HG02763 (cell line): ENCODE measurements around the gene ANKRD13D.

Experiments used
- ATAC-seq: cut with Tn5 transposase; IDR thresholded peaks from one replicate; pipeline ENCODE4 v1.9.1; 2021; ENCODE audit warnings: mild to moderate bottlenecking, moderate library complexity; ENCODE audit not compliant: unreplicated experiment

ANKRD13D gene

DNA sequence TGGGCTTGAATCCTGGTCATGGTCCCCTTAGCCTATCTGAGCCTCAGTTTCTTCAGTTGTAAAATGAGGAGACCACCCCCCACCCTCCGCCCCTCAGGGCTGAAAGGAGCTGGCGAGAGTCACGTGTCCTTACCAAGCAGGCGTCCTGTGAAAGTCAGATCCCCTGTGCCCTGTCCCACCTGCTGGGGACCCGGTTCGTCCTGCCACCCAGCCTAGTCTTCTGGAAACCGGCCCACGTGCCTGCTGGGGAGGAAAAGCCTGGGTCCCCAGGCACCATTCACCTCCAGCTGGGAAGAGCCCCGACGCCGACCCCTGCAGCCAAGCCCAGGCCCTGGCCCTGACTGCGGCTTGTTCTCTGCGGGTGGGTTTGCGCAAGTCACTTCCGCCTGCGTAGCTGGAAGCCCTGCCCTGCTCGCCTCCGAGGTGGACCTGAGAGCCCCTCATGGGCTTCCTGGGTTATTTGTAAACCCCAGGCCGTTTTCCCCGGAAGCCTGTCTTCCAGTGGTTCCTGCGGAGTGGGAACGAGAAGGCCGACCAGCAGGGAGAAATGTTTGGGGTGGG is 13.5 kb downstream of the ANKRD13D start:
- ATAC-seq: no peak

DNA sequence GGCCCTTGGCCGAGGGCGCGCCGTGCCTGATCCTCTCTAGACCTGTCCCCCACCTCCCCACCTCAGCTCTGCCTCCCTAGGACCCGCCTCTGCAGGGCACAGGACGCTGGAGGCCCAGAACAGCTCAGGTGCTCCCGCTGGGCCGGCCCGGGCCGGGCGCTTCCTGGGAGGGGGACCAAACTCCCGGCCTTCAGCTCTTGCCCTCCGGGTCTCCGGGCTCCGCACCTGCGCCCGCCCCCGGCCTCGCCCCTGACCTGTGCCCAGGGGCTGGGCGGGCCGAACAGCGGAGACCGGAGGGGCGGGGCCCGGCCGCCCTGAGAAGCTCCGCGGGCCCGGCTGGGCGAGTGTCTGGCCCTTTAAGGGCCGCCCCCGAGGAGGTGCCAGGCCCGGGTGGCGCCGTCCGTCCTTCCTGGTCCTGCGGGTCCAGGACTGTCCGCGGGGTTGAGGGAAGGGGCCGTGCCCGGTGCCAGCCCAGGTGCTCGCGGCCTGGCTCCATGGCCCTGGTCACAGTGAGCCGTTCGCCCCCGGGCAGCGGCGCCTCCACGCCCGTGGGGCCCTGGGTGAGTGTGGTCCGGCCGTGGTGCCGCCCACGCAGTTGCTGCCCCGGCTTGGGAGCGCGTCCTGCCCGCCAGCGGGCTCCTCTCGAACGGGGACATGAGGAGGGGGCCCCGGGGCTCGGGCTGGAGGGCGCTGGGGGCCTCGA is 14.2 kb downstream of the ANKRD13D start, which contains the start of gene SSH3:
Gene SSH3 (plus strand): TSS at position 399 of the 703 bp plus-strand sequence. CDS start 96 bp downstream, at position 495.
- no peak for ATAC-seq

DNA sequence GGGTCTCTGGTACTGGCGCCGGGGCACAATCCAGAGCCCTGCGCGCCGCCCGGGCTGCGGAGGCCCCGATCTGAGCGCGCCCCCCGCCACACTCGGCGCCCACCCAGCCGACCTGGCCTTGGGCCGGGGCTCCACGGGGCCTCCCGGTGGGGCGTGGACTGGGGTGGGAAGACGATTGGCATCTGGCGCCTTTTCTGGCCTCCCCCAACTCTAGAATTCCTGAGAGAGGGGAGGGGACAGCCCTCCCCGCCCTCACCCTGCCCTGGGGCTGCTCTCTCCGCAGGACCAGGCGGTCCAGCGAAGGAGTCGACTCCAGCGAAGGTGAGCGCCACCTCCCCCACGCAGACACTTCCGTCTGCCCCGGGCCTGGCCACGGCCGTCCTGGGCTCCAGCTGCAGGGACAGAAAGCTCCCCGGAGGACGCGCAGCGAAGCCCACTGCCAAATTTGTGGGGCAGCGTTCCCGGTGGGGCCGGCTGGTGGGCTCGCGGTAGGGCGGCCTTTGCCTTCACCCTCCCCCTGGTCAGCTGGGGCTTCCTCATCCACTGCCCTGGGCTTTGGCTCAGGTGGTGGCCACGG is 14.8 kb downstream of the ANKRD13D start:
- ATAC-seq: no peak

DNA sequence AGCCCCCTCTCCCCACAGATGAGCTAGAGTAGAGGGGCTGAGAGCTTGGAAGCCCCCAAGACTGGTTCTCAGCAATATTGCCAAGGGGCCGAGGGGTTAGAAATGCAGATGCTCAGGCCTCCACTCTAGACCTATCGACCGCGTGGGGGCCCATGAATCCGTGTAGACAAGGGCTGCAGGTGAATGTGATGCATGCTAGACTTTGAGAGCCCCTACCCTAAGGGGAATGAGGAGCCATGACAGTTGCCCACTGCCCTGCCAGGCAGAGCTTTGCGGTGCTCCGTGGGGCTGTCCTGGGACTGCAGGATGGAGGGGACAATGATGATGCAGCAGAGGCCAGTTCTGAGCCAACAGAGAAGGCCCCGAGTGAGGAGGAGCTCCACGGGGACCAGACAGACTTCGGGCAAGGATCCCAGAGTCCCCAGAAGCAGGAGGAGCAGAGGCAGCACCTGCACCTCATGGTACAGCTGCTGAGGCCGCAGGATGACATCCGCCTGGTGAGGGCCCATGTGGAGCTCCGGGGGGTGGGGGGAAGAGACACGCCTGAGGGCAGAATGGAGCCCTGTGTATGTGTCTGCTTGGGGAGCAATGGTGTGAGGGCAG is 15.5 kb downstream of the ANKRD13D start:
- ATAC-seq: no peak

DNA sequence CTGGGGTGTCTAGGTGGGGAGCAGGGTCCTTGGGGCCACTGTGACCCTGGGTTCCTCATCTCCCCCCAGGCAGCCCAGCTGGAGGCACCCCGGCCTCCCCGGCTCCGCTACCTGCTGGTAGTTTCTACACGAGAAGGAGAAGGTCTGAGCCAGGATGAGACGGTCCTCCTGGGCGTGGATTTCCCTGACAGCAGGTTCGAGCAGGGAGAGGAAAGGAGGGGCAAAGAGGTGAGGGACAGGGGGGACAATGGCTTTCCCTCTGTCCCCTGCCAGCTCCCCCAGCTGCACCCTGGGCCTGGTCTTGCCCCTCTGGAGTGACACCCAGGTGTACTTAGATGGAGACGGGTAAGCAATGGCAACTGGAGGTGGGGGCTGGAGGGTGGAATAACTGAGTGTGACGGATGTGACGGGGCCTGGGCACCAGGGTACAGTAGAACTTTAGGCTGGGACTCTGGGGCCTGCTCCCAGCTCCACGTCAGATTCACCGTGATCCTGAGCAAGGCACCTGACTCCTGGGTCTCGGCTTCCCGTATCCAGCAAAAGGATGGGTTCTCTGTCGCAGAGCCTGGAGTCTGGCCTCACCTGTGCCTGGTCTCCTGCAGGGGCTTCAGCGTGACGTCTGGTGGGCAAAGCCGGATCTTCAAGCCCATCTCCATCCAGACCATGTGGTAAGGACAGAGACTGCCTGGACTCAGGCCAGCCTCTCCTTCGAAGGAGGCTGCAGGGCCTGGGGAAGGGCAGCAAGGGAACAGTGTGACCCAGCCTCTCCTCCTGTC is 17.9 kb downstream of the ANKRD13D start:
- no peak for ATAC-seq

DNA sequence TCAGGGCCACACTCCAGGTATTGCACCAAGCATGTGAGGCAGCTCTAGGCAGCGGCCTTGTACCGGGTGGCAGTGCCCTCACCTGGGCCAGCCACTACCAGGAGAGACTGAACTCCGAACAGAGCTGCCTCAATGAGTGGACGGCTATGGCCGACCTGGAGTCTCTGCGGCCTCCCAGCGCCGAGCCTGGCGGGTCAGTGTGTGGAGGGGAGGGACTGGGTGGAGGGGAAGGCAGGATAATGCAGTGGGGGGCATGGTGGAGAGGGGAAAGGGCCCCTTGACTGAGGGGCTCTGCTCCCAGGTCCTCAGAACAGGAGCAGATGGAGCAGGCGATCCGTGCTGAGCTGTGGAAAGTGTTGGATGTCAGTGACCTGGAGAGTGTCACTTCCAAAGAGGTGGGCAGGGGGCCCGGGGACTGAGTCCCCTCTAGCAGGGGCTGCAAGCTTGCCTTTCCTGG is 18.5 kb downstream of the ANKRD13D start:
- ATAC-seq: no peak

DNA sequence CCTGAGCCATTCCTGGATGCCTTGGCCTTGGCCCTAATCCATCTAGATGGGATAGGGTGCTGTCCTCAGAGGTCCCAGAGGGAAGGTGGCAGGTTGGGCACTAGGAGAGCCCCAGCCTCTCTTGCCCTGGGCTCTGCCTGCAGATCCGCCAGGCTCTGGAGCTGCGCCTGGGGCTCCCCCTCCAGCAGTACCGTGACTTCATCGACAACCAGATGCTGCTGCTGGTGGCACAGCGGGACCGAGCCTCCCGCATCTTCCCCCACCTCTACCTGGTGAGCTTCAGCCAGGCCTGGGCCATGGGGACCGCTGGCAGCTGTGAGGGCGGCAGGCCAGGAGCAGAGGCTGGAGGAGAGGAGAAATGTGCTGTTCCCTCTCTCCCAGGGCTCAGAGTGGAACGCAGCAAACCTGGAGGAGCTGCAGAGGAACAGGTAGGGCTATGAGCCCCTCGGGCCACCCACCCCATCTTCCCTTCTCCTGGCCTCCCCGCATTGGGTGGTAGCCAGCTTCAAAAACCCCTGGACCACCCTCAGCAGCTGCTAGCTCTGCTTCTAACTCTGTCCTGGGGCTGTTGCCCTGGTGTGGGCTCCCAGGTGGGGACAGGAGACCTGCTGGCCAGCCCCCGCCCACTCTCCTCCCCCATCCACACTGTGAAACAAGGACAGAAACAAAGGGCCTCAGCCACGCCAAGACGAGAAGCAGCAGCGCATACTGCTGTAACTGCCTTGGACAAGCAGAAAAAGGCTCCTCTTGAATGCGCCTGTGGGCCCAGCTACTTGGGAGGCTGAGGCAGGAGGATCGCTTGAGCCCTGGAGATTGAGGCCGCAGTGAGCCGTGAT is 19.1 kb downstream of the ANKRD13D start:
- ATAC-seq: no peak

DNA sequence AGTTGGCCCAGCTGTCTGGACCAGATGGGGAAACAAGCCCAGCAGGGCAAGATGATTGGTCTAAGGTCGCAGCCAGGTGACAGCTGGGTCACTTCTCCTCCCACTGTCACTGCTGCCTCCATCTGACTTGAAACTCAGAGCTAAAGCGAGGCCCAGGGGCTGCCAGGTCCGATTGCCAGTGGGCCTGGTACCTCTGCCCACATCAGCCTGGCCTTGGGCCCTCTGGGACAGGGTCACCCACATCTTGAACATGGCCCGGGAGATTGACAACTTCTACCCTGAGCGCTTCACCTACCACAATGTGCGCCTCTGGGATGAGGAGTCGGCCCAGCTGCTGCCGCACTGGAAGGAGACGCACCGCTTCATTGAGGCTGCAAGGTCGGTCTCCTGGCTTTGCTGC is 20.1 kb downstream of the ANKRD13D start:
- ATAC-seq: no peak

DNA sequence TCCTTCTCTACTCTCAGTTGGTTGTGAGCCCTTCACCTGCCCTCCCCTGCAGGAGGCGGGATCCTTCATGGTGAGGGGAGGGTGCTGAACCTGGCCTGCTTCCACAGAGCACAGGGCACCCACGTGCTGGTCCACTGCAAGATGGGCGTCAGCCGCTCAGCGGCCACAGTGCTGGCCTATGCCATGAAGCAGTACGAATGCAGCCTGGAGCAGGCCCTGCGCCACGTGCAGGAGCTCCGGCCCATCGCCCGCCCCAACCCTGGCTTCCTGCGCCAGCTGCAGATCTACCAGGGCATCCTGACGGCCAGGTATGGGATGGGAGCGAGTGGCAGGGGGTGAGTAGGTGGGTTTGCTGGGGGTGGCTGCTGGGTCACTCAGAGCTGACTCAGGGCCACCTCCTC is 20.6 kb downstream of the ANKRD13D start:
- no peak for ATAC-seq

DNA sequence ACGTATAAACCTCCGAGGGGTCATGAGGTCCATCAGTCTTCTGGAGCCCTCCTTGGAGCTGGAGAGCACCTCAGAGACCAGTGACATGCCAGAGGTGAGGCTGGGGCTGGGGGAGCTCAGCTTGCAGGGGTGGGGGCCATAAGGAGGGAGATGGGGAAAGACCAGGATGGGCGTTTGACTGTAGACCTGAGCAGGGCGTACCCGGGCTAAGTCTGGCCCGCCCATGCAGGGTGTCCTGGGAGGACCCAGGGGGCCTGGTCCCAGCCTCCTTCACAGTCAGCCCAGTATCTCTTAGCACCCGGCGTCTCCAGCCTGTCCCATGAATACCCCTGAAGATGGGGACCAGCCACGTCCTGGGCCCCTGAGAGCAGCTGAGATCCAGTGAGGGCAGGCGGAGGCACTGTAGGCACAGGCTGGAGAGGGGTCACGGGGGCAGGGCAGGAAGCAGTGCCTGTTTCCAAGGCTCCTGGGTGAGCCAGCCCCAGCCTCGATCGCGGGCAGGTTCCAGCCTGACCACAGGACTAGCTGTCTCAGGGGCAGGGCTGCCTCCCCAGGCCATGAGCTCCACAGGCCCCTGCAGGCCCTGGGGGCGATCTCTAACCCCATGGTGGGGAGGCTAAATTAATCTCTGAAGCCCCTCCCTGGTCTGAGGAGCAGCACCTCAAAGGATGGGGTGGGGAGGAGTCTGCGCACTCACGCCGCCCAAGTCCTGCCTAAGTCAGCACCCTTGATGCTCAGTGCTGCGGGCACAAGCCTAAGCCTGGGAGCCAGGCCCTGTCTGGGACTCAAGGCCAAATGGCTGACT is 21.3 kb downstream of the ANKRD13D start:
- no peak for ATAC-seq

DNA sequence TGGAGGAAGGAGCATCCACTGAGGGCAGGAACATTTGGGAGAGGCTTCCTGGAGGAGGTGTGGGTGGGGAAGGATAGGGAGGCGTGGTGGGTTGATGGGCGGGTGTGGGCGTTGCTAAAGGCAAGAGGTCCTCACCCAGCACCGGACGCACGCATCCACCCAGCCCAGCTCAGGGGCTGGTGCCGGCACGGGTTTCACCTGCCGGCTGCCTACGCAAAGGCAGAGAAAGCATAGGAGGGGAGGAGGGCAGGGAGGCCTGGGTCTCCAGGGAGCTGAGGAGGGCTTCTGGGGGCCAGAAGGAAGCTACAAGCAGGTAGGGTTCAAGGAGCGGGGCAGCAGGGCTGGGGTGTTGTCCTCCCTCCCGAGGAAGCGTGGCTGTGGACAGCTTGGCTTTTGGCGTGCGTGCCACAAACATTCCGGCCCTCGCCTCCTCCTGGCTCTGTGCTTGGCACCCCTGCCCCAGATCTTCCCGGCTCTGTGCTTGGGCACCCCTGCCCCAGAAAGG is 22.0 kb downstream of the ANKRD13D start:
- no peak for ATAC-seq

DNA sequence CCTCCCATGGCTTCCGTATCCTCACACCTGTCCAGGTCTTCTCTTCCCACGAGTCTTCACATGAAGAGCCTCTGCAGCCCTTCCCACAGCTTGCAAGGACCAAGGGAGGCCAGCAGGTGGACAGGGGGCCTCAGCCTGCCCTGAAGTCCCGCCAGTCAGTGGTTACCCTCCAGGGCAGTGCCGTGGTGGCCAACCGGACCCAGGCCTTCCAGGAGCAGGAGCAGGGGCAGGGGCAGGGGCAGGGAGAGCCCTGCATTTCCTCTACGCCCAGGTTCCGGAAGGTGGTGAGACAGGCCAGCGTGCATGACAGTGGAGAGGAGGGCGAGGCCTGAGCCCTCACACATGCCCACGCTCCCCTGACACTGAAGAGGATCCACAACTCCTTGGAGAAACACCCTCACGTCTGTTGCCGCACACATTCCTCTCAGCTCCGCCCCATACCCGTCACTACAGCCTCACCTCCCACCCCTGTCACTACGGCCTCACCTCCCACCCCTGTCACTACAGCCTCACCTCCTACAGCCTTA is 22.5 kb downstream of the ANKRD13D start:
- ATAC-seq: no peak

DNA sequence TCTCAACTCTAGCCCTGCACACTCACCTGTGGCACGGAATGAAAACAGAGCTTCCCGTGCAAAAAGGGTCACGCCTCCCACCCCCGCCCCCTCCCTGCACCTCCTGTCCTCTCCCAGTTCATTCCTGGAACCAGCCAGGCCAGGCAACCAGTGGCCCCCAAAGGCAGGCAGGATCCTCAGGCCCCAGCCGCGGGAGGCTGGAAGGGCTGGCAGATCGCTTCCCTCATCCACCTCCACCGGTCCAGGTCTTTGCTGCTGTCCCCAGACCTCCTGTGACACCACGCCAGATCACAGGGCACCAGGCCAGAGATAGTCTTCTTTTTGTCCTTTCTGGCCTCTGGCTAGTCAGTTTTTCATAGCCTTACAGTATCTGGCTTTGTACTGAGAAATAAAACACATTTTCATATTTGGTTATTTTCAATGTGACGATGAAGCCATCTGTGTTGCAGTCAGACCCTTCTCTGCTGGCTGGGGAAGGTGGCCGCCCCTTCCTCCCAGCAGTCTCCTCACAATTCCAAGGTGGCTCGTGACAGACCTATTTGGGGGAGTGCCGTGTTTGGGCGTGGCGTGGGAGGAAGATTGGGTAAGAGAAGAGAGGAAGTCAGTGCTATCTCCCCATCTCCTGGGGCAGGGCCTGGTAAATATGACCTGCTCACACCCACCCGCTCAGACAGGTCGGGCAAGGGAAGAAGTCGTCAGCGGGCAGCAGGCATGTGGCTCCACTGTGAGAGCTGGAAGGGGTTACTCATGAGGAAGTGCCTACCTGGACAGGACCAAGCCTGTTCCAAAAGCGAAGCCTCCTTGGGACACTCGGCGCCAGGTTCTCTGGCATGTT is 23.3 kb downstream of the ANKRD13D start:
- no peak for ATAC-seq

DNA sequence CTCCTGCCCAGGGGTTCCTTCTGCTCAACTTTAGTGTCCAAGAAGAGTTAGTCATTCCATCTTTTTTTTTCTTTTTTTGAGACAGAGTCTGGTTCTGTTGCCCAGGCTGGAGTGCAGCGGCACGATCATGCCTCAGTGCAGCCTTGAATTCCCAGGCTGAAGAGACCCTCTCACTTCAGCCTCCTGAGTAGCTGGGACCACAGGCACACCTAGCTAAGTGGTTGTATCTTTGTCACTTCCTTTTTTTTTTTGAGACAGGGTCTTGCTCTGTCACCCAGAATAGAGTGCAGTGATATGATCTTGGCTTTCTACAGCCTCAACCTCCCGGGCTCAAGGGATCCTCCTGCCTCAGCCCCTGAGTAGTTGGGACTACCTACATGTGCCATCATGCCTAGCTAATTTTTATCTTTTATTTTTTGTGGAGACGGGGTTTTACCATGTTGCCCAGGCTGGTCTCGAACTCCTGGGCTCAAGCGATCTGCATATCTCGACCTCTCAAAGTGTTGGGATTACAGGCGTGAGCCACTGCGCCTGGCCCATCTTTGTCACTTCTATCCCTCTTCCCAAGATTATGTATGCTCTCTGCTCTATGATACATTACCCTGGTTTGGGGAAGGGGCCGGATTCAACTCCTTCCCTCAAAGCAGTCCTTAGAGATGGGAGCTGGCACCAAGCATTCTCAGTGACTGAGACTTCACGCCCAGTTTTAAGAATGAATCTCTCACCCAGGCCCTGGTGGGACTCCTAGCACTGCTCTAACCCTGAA is 24.2 kb downstream of the ANKRD13D start:
- no peak for ATAC-seq

DNA sequence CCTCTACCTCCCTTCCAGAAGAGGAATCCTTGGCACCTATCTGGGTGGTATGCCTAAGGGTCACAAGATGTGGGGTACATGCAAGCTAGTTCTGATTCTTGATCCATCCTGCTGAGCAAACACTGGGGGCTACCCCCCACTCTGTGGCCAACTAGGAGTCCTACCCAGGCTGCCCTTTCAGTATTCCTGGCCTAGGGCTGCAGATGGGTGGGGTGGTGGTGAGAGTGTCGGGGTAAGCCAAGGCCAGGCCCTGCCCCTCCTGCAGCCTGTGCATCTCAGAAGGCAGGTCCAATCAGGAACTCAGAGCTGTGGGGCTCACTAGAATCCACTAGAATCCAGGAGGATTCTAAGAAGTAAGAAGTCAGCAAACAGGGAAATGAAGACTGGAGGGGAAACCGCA is 25.1 kb downstream of the ANKRD13D start:
- no peak for ATAC-seq

DNA sequence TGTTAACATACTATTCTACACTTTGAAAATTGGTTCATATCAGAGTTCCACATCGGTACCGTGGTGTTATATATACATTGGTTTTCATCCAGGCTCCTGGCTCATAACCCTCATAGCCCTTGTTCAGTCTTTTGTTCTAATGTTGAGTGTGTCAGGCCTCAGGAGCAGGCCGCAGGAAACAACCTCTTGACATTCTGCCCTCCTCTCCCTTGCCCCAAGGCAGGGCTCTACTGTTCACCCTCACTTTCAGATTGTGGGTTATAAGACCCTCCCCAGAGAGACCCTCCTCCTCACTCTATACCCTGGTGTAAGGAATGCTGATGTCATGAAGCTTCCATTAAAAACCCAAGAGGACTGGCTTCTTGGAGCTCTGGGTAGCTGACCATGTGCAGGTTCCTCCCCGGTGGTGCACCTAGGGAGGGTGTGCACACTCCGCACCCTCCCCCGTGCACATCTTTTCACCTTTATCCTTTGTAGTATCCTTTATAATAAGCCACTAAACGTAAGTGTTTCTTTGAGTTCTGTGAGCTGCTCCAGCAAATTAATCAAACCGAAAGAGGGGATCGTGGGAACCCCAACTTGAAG is 26.3 kb downstream of the ANKRD13D start:
- ATAC-seq: no peak

DNA sequence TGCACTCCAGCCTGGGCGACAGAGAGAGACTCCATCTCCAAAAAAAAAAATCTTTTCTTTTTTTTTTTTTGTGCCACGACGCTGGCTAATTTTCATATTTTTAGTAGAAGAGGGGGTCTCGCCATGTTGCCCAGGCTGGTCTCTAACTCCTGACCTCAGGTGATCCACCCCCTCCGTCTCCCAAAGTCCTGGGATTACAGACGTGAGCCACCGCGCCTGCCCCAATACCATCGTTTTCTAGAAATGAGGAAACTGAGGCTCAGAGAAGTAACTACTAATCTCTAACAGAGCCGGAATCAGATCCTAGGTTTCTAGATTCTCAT is 27.7 kb downstream of the ANKRD13D start:
- ATAC-seq: no peak
